WTC11 (cell line): Measurements from ENCODE around the gene SPZ1. TPM values are rescaled to one million over a fixed set of nuclear protein-coding genes. Genes with fewer than 3 reads are reported as not detected.

Source experiments
- ATAC-seq: fragments of 200-7000 bp; cut with Tn5 transposase; 2 replicates; pipeline ENCODE4 v1.10.0; 2021; ENCODE audit warnings: mild to moderate bottlenecking, moderate library complexity
- CTCF ChIA-PET: fragments of 300-600 bp; sonication (Branson Sonifier 250); formaldehyde crosslinking; loops from one replicate; lab custom pipeline; 2021; ENCODE audit warnings: antibody characterized with exemption; lab: Charles Lee
- POLR2A ChIA-PET: fragments of 350-600 bp; sonication (Branson Sonifier 250); formaldehyde crosslinking; loops from one replicate; lab custom pipeline; 2021; ENCODE audit warnings: antibody characterized with exemption; lab: Charles Lee
- DNase-seq: peaks from one replicate; pipeline ENCODE4 v3.0.0; 2021; ENCODE audit warnings: low spot score
- H3K27ac Mint-ChIP-seq: 2 replicates; pipeline ENCODE4 v1.8.0; 2021; ENCODE audit warnings: mixed read lengths
- H3K27me3 Mint-ChIP-seq: 2 replicates; pipeline ENCODE4 v1.8.0; 2021; ENCODE audit warnings: low read depth, mild to moderate bottlenecking, moderate library complexity, mixed read lengths
- H3K36me3 Mint-ChIP-seq: 2 replicates; pipeline ENCODE4 v1.8.0; 2021; ENCODE audit warnings: mixed read lengths
- H3K4me1 Mint-ChIP-seq: 2 replicates; pipeline ENCODE4 v1.8.0; 2022; ENCODE audit warnings: mixed read lengths
- H3K4me3 Mint-ChIP-seq: 2 replicates; pipeline ENCODE4 v1.8.0; 2021; ENCODE audit warnings: mild to moderate bottlenecking, moderate library complexity, mixed read lengths
- H3K9me3 Mint-ChIP-seq: 2 replicates; pipeline ENCODE4 v1.8.0; 2021; ENCODE audit warnings: mixed read lengths
- ATF1 ChIP-seq: sonication (generic); formaldehyde crosslinking; IDR thresholded peaks from 2 replicates; pipeline ENCODE4 v1.8.1; 2023; ENCODE audit warnings: mild to moderate bottlenecking, moderate library complexity, missing genetic modification reagents
- ETV6 ChIP-seq: sonication (generic); formaldehyde crosslinking; IDR thresholded peaks from 2 replicates; pipeline ENCODE4 v1.8.1; 2022; ENCODE audit warnings: mild to moderate bottlenecking, missing genetic modification reagents
- FOXP1 ChIP-seq: sonication (generic); formaldehyde crosslinking; IDR thresholded peaks from 2 replicates; pipeline ENCODE4 v1.8.0; 2022; ENCODE audit warnings: missing genetic modification reagents, mild to moderate bottlenecking, moderate library complexity, borderline replicate concordance
- MYBL2 ChIP-seq: sonication (generic); formaldehyde crosslinking; IDR thresholded peaks from 2 replicates; pipeline ENCODE4 v1.8.1; 2023; ENCODE audit warnings: mild to moderate bottlenecking, moderate library complexity, missing genetic modification reagents
- NFE2L1 ChIP-seq: sonication (generic); formaldehyde crosslinking; IDR thresholded peaks from 2 replicates; pipeline ENCODE4 v1.8.1; 2023; ENCODE audit warnings: missing genetic modification reagents
- RELA ChIP-seq: sonication (generic); formaldehyde crosslinking; IDR thresholded peaks from 2 replicates; pipeline ENCODE4 v1.8.1; 2022; ENCODE audit warnings: missing genetic modification reagents, mild to moderate bottlenecking, borderline replicate concordance
- SOX15 ChIP-seq: fragments of 250-450 bp; sonication (Bioruptor Pico); IDR thresholded peaks from 2 replicates; pipeline ENCODE4 v1.9.0; 2021; ENCODE audit warnings: mild to moderate bottlenecking
- TCF7 ChIP-seq: sonication (generic); formaldehyde crosslinking; IDR thresholded peaks from 2 replicates; pipeline ENCODE4 v1.8.0; 2022; ENCODE audit warnings: mild to moderate bottlenecking, low read depth, missing genetic modification reagents, moderate library complexity
- ZBTB21 ChIP-seq: sonication (generic); formaldehyde crosslinking; IDR thresholded peaks from 2 replicates; pipeline ENCODE4 v1.8.1; 2023; ENCODE audit warnings: mild to moderate bottlenecking, missing genetic modification reagents, borderline replicate concordance
- ZNF219 ChIP-seq: sonication (generic); formaldehyde crosslinking; IDR thresholded peaks from 2 replicates; pipeline ENCODE4 v1.8.0; 2023; ENCODE audit warnings: missing genetic modification reagents, mild to moderate bottlenecking, borderline replicate concordance
- ZNF317 ChIP-seq: sonication (generic); formaldehyde crosslinking; IDR thresholded peaks from 2 replicates; pipeline ENCODE4 v1.8.1; 2023; ENCODE audit warnings: low read depth, mild to moderate bottlenecking, moderate library complexity, missing genetic modification reagents, borderline replicate concordance
- ZNF423 ChIP-seq: fragments of 250-450 bp; sonication (Bioruptor Pico); IDR thresholded peaks from 2 replicates; pipeline ENCODE4 v2.1.2; 2022; ENCODE audit warnings: mild to moderate bottlenecking, moderate library complexity
- total RNA-seq: library from RNA; stranded (reverse); gene quantifications from 3 replicates; pipeline ENCODE4 v1.2.3, GENCODE V29; 2021
- TF ChIP-seq, protein P1 (sequence below): sonication (generic); formaldehyde crosslinking; IDR thresholded peaks from 2 replicates; pipeline ENCODE4 v1.8.0; 2023; ENCODE audit warnings: missing genetic modification reagents
- TF ChIP-seq, protein P2 (sequence below): sonication (generic); formaldehyde crosslinking; IDR thresholded peaks from 2 replicates; pipeline ENCODE4 v1.8.1; 2023; ENCODE audit warnings: mild to moderate bottlenecking, moderate library complexity, missing genetic modification reagents
- TF ChIP-seq, protein P3 (sequence below): fragments of 250-450 bp; sonication (Bioruptor Pico); conservative IDR thresholded peaks from 2 replicates; pipeline ENCODE4 v1.9.0; 2021; ENCODE audit warnings: mild to moderate bottlenecking
- TF ChIP-seq, protein P4 (sequence below): sonication (generic); formaldehyde crosslinking; IDR thresholded peaks from 2 replicates; pipeline ENCODE4 v1.8.0; 2022; ENCODE audit warnings: mild to moderate bottlenecking, missing genetic modification reagents
- TF ChIP-seq, protein P5 (sequence below): fragments of 250-450 bp; sonication (Bioruptor Pico); IDR thresholded peaks from 2 replicates; pipeline ENCODE4 v2.1.2; 2022; ENCODE audit warnings: mild to moderate bottlenecking, moderate library complexity
- TF ChIP-seq, protein P6 (sequence below): sonication (generic); formaldehyde crosslinking; IDR thresholded peaks from 2 replicates; pipeline ENCODE4 v1.8.0; 2022; ENCODE audit warnings: mild to moderate bottlenecking, missing genetic modification reagents
- TF ChIP-seq, protein P7 (sequence below): sonication (generic); formaldehyde crosslinking; IDR thresholded peaks from 2 replicates; pipeline ENCODE4 v1.8.1; 2023; ENCODE audit warnings: mild to moderate bottlenecking, missing genetic modification reagents

SPZ1 gene
- total RNA-seq, 1 experiment from 2014 or later = not detected

DNA sequence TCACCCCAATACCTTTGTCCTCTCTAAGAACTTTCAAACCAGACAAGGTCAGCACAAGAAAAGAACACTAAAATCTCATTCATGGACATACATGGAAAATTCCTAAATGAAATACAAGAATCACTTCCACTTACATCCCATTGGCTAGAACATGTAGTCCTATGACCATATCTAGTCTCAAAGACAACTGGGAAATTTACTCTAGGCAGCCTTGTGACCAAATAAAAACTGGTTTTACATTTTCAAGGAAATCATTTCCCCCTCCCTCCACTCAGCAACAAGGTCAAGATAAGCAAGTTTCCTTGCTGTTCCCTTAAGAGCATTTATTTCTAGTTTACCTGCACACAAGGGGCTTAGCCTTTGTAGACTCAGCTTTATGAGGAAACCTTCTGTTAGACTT, 43.6 kb upstream of the SPZ1 start:
- no peak for ATAC-seq

DNA sequence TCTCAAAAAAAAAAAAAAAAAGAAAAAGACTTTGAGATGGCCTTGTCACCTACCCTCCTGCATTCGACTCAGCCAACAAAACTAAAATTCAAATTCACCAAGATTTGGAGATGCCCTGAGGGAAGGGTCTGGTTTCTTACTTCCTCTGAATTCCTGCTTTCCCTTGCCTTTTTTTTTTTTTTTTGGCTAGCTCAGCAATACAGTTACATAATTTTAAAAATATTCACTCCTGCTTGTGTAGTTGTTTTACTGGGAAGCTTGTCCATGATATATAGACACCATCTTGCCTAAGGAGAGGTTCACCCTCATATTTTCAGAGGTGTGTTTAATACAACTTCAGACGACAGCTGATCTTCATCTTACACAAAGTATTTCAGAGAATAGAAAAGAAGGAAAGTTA, 42.6 kb upstream of the SPZ1 start:
- CTCF ChIA-PET = no interaction called here

More for the DNA sequence above, 43.6 kb upstream of the SPZ1 start:
- Mint-ChIP-seq H3K9me3 (no peaks in the 10 kb centered on the region), H3K4me3 (no peak overlapping the region), H3K4me1 (no peaks in the 10 kb centered on the region), H3K27ac (no peak overlapping the region), H3K27me3 (no peaks in the 10 kb centered on the region), H3K36me3 (no peaks in the 10 kb centered on the region)
- CTCF ChIA-PET = interaction anchor here (0.7 to 1.2 kb wide), 4 partner anchors 21 to 184 kb away, joined by 3 to 6 read pairs (median 5); partner anchors contain the start of gene SERINC5
- no peak for TF ChIP-seq RELA (CRISPR knock-in tag)
- no peak for TF ChIP-seq ZNF317 (CRISPR knock-in tag)
- TF ChIP-seq SOX15 (CRISPR knock-in tag) = no peak
- TF ChIP-seq, protein P1, sequence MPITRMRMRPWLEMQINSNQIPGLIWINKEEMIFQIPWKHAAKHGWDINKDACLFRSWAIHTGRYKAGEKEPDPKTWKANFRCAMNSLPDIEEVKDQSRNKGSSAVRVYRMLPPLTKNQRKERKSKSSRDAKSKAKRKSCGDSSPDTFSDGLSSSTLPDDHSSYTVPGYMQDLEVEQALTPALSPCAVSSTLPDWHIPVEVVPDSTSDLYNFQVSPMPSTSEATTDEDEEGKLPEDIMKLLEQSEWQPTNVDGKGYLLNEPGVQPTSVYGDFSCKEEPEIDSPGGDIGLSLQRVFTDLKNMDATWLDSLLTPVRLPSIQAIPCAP (CRISPR knock-in tag) = no peak
- TF ChIP-seq ZNF219 (CRISPR knock-in tag) = no peak
- no peak for DNase-seq
- POLR2A ChIA-PET = no interaction called here

DNA sequence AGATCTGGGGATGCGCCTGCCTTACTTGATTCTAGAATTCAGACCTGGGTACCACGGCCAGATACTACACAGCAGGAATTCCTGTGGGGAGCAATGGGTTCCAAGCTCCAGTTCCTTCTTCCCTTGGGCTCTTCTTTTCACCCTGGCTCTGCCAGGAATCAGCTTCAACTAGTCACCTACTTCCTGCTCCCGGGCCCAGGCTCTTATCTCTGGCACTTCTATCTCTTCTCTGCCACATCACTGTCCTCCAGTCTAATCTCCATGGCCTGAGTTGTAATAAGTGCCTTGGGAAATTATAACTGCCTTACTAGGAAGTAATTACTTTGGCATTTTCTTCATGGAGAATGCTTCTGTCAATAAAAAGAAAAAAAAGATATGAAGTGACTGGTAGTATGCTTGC, 37.7 kb upstream of the SPZ1 start:
- Mint-ChIP-seq H3K9me3 (no peaks in the 10 kb centered on the region), H3K27ac (no peak overlapping the region), H3K4me3 (no peak overlapping the region), H3K4me1 (peaks cover 6% of the 10 kb centered on the region), H3K36me3 (no peaks in the 10 kb centered on the region), H3K27me3 (no peaks in the 10 kb centered on the region)
- no peak for ATAC-seq
- CTCF ChIA-PET = no interaction called here
- no peak for DNase-seq
- POLR2A ChIA-PET = no interaction called here
- TF ChIP-seq RELA (CRISPR knock-in tag) (no peak), ZNF423 (CRISPR knock-in tag) (no peak), FOXP1 (CRISPR knock-in tag) (no peak), ZBTB21 (CRISPR knock-in tag) (no peak), ATF1 (CRISPR knock-in tag) (no peak), TCF7 (CRISPR knock-in tag) (no peak), MYBL2 (no peak), ETV6 (CRISPR knock-in tag) (no peak), NFE2L1 (CRISPR knock-in tag) (no peak)
- TF ChIP-seq, protein P2, sequence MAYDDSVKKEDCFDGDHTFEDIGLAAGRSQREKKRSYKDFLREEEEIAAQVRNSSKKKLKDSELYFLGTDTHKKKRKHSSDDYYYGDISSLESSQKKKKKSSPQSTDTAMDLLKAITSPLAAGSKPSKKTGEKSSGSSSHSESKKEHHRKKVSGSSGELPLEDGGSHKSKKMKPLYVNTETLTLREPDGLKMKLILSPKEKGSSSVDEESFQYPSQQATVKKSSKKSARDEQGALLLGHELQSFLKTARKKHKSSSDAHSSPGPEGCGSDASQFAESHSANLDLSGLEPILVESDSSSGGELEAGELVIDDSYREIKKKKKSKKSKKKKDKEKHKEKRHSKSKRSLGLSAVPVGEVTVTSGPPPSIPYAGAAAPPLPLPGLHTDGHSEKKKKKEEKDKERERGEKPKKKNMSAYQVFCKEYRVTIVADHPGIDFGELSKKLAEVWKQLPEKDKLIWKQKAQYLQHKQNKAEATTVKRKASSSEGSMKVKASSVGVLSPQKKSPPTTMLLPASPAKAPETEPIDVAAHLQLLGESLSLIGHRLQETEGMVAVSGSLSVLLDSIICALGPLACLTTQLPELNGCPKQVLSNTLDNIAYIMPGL (CRISPR knock-in tag) = no peak
- TF ChIP-seq, protein P3, sequence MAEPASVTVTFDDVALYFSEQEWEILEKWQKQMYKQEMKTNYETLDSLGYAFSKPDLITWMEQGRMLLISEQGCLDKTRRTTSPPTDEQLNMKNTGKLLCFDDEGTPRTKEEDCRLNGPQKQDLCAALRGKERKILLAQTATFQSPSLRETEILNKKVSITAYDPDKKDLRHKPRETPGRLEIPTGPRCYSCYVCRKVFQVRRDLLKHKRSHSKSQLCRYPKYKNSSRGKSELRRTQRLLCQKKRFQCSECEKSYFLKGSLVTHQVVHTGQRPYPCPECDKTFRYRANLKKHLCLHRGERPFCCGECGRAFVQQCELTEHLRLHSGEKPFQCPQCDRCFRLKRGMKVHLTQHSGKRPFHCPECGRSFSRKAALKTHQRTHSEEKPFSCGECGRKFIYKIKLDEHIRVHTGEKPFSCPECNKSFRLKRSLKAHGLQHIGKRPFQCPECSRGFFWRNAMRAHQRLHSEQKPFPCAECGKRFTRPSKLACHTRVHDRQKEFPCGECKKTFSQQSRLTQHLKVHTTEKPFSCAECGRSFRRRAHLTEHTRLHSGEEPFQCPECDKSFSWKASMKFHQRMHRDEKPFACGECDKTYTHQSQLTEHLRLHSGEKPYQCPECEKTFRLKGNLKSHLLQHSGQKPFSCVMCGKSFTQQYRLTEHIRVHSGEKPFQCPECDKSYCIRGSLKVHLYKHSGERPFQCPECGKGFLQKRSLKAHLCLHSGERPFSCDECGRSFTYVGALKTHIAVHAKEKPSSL (CRISPR knock-in tag) = no peak
- TF ChIP-seq, protein P4, sequence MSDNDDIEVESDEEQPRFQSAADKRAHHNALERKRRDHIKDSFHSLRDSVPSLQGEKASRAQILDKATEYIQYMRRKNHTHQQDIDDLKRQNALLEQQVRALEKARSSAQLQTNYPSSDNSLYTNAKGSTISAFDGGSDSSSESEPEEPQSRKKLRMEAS (CRISPR knock-in tag) = no peak
- TF ChIP-seq, protein P5, sequence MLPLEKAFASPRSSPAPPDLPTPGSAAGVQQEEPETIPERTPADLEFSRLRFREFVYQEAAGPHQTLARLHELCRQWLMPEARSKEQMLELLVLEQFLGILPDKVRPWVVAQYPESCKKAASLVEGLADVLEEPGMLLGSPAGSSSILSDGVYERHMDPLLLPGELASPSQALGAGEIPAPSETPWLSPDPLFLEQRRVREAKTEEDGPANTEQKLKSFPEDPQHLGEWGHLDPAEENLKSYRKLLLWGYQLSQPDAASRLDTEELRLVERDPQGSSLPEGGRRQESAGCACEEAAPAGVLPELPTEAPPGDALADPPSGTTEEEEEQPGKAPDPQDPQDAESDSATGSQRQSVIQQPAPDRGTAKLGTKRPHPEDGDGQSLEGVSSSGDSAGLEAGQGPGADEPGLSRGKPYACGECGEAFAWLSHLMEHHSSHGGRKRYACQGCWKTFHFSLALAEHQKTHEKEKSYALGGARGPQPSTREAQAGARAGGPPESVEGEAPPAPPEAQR (CRISPR knock-in tag) = no peak
- TF ChIP-seq, protein P6, sequence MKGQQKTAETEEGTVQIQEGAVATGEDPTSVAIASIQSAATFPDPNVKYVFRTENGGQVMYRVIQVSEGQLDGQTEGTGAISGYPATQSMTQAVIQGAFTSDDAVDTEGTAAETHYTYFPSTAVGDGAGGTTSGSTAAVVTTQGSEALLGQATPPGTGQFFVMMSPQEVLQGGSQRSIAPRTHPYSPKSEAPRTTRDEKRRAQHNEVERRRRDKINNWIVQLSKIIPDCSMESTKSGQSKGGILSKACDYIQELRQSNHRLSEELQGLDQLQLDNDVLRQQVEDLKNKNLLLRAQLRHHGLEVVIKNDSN (CRISPR knock-in tag) = no peak

More for the DNA sequence above, 42.6 kb upstream of the SPZ1 start:
- H3K9me3 Mint-ChIP-seq = no peaks in the 10 kb centered on the region
- no peak for ATAC-seq
- no peak overlapping the region for H3K27ac Mint-ChIP-seq
- H3K4me1 Mint-ChIP-seq = no peaks in the 10 kb centered on the region
- TF ChIP-seq, protein P7, sequence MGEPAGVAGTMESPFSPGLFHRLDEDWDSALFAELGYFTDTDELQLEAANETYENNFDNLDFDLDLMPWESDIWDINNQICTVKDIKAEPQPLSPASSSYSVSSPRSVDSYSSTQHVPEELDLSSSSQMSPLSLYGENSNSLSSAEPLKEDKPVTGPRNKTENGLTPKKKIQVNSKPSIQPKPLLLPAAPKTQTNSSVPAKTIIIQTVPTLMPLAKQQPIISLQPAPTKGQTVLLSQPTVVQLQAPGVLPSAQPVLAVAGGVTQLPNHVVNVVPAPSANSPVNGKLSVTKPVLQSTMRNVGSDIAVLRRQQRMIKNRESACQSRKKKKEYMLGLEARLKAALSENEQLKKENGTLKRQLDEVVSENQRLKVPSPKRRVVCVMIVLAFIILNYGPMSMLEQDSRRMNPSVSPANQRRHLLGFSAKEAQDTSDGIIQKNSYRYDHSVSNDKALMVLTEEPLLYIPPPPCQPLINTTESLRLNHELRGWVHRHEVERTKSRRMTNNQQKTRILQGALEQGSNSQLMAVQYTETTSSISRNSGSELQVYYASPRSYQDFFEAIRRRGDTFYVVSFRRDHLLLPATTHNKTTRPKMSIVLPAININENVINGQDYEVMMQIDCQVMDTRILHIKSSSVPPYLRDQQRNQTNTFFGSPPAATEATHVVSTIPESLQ (CRISPR knock-in tag) = no peak
- POLR2A ChIA-PET = interaction anchor here (0.7 kb wide), 1 partner anchor 109 kb away, joined by 4 read pairs; no protein-coding TSS in a partner anchor
- no peaks in the 10 kb centered on the region for H3K27me3 Mint-ChIP-seq
- no peaks in the 10 kb centered on the region for H3K36me3 Mint-ChIP-seq
- no peak overlapping the region for H3K4me3 Mint-ChIP-seq
- no peak for DNase-seq
